Measurements from ENCODE around the gene NLRC5.

- TF ChIP-seq GATA3 (IDR thresholded peaks at IDR 0.05; ENCODE audit: low read depth, low read length) (no peak), GATA2 (IDR thresholded peaks at IDR 0.05; ENCODE audit: low read depth, low read length) (no peak)
Observed at GRCh38 chr16:57098188-57098841, 109.0 kb downstream of the NLRC5 start.

Data from SH-SY5Y (cell line).